Endothelial cell of umbilical vein (primary cell): ENCODE data around the gene TMEM270. TPM values are rescaled to one million over a fixed set of nuclear protein-coding genes. Genes with fewer than 3 reads are reported as not detected.

Experiments used
- BruUV-seq: library from RNA; stranded (reverse); fragments of 400-500 nt; replicated peaks from 2 replicates; lab custom pipeline; 2021; lab: Mats Ljungman, UMichigan
- CTCF ChIA-PET: fragments of 300-600, 350-600 bp; sonication (Branson Sonifier 250); formaldehyde crosslinking; loops from one replicate; lab custom pipeline; 2021; ENCODE audit warnings: antibody characterized with exemption, inconsistent platforms; lab: Charles Lee
- POLR2A ChIA-PET: fragments of 300-600, 350-600 bp; sonication (Branson Sonifier 250); formaldehyde crosslinking; loops from one replicate; lab custom pipeline; 2021; ENCODE audit warnings: antibody characterized with exemption, inconsistent platforms; lab: Charles Lee
- DNase-seq: peaks from one replicate; pipeline ENCODE4 v3.0.0-alpha.2; 2011; ENCODE audit warnings: low read depth, low spot score
- FAIRE-seq: peaks from 2 replicates; lab custom pipeline; 2011; peaks lifted over from hg19 to GRCh38; lab: Jason Lieb, UNC
- H2AFZ ChIP-seq: 2 replicates; pipeline ENCODE4 v1.6.0; 2012; ENCODE audit warnings: low read depth, low read length, control low read depth, inconsistent platforms
- H3K27ac ChIP-seq: 2 replicates; pipeline ENCODE4 v1.5.1; 2011; ENCODE audit warnings: low read depth, mild to moderate bottlenecking, control low read depth, low read length, moderate library complexity; ENCODE audit not compliant: insufficient read depth
- H3K27me3 ChIP-seq, 2 experiments: 2 replicates each; pipeline versions ENCODE4 v1.6.0 to v1.6.1; 2011; ENCODE audit warnings: low read length in 2 of 2, mixed read lengths in 1 of 2; ENCODE audit not compliant: control insufficient read depth in 2 of 2, insufficient read depth in 2 of 2
- H3K36me3 ChIP-seq, 2 experiments: 2 replicates in 1 of 2; 3 replicates in 1 of 2; pipeline ENCODE4 v1.5.1; 2011; ENCODE audit warnings: low read length in 2 of 2, mild to moderate bottlenecking in 1 of 2, moderate library complexity in 1 of 2; ENCODE audit not compliant: control insufficient read depth in 2 of 2, insufficient read depth in 2 of 2; ENCODE audit errors: extremely low read depth in 1 of 2
- H3K4me1 ChIP-seq: 3 replicates; pipeline ENCODE4 v1.5.1; 2011; ENCODE audit warnings: mild to moderate bottlenecking, low read length; ENCODE audit not compliant: control insufficient read depth, insufficient read depth; ENCODE audit errors: extremely low read depth
- H3K4me2 ChIP-seq: 2 replicates; pipeline ENCODE4 v1.6.1; 2011; ENCODE audit warnings: low read length, control low read depth, mixed read lengths; ENCODE audit not compliant: insufficient read depth
- H3K4me3 ChIP-seq, 3 experiments: fragments of 200-600 bp in 1 of 3; sonication (generic), shearing (Covaris generic) in 1 of 3; replicated peaks in 1 of 3; 2 replicates each; pipeline ENCODE4 v1.5.1; 2011 to 2016; ENCODE audit warnings: control low read depth in 3 of 3, low read length in 3 of 3, mild to moderate bottlenecking in 2 of 3, inconsistent platforms in 1 of 3, low read depth in 1 of 3, moderate library complexity in 1 of 3; ENCODE audit not compliant: insufficient read depth in 1 of 3
- H3K79me2 ChIP-seq: 2 replicates; pipeline ENCODE4 v1.6.0; 2012; ENCODE audit warnings: low read length, inconsistent platforms; ENCODE audit not compliant: control insufficient read depth, insufficient read depth
- H3K9ac ChIP-seq: replicated peaks from 2 replicates; pipeline ENCODE3; 2011; ENCODE audit warnings: low read length, control low read depth; ENCODE audit not compliant: insufficient read depth; ENCODE audit errors: extremely low read depth
- H3K9me1 ChIP-seq: replicated peaks from 3 replicates; pipeline ENCODE4 v1.6.0; 2011; ENCODE audit warnings: mild to moderate bottlenecking, low read length; ENCODE audit not compliant: control insufficient read depth, insufficient read depth; ENCODE audit errors: extremely low read depth
- H3K9me3 ChIP-seq: replicated peaks from 2 replicates; pipeline ENCODE4 v1.5.1; 2012; ENCODE audit warnings: low read length, inconsistent platforms; ENCODE audit not compliant: control insufficient read depth, insufficient read depth
- H4K20me1 ChIP-seq: replicated peaks from 2 replicates; pipeline ENCODE3; 2011; ENCODE audit warnings: mild to moderate bottlenecking, low read length; ENCODE audit not compliant: control insufficient read depth, insufficient read depth; ENCODE audit errors: extremely low read depth
- CTCF ChIP-seq, 2 donors: IDR thresholded peaks; 1 replicate in 1 of 2; 2 replicates in 1 of 2; pipeline ENCODE4 v1.5.1; 2011; ENCODE audit warnings: low read length in 2 of 2, mild to moderate bottlenecking in 2 of 2, moderate library complexity in 2 of 2, control low read depth in 1 of 2, inconsistent platforms in 1 of 2, low read depth in 1 of 2; ENCODE audit not compliant: insufficient read depth in 1 of 2; ENCODE audit errors: extremely low read depth in 1 of 2
- EZH2 ChIP-seq: IDR thresholded peaks from 2 replicates; pipeline ENCODE4 v1.6.1; 2012; ENCODE audit warnings: borderline replicate concordance, low read depth, mild to moderate bottlenecking, moderate library complexity, low read length, inconsistent platforms; ENCODE audit not compliant: severe bottlenecking
- FOS ChIP-seq: IDR thresholded peaks from 2 replicates; pipeline ENCODE4 v1.6.1; 2011; ENCODE audit warnings: mild to moderate bottlenecking, low read length, moderate library complexity, borderline replicate concordance; ENCODE audit not compliant: insufficient read depth
- GATA2 ChIP-seq: IDR thresholded peaks from 2 replicates; pipeline ENCODE4 v1.7.0; 2011; ENCODE audit warnings: low read depth, mild to moderate bottlenecking, moderate library complexity, mixed read lengths, low read length; ENCODE audit not compliant: insufficient read length, insufficient read depth
- JUN ChIP-seq: IDR thresholded peaks from 2 replicates; pipeline ENCODE4 v1.6.1; 2011; ENCODE audit warnings: borderline replicate concordance, low read depth; ENCODE audit not compliant: insufficient read length, insufficient read depth
- MYC ChIP-seq: IDR thresholded peaks from one replicate; pipeline ENCODE4 v1.6.1; 2011; ENCODE audit warnings: mild to moderate bottlenecking, low read depth, low read length
- POLR2A ChIP-seq: IDR thresholded peaks from 2 replicates; pipeline ENCODE4 v1.6.1; 2012; ENCODE audit warnings: low read depth, mild to moderate bottlenecking, control low read depth, low read length
- POLR2AphosphoS5 ChIP-seq: IDR thresholded peaks from 2 replicates; pipeline ENCODE4 v1.6.1; 2012; ENCODE audit warnings: low read depth, mild to moderate bottlenecking, control low read depth, low read length, moderate library complexity; ENCODE audit not compliant: insufficient read depth
- dilution Hi-C: fragments of 300-500 bp; cut with MboI; formaldehyde crosslinking; loops from one replicate; pipeline ENCODE4 v1.15.0; 2019; ENCODE audit warnings: low sequenced_read_pairs; ENCODE audit not compliant: extremely low pct_ligation_motif_present
- intact Hi-C: fragments of 100-400 bp; cut with micrococcal nuclease; formaldehyde crosslinking; loops from one replicate; pipeline ENCODE4 v1.10.0; 2022
- polyA plus RNA-seq, 4 experiments: library from polyadenylated mRNA; depleted of rRNA in 3 of 4; stranded (reverse) in 3 of 4; unstranded in 1 of 4; fragments of >200 nt; gene quantifications; 2 replicates each; pipeline versions ENCODE4 v1.2.1 to v1.2.3, GENCODE V29; 2011 to 2012; ENCODE audit warnings: missing spikeins in 1 of 4
- total RNA-seq: library from RNA; stranded (reverse); gene quantifications from 2 replicates; pipeline ENCODE4 v1.2.3, GENCODE V29; 2021
- TF ChIP-seq, protein P1 (sequence below): IDR thresholded peaks from 2 replicates; pipeline ENCODE4 v1.6.1; 2011; ENCODE audit not compliant: insufficient read depth, insufficient read length

TMEM270 gene
- total and polyA plus RNA-seq, 2 donors (not counting 3 experiments of a cell fraction or from before 2014, with no cell fraction given), result not detected

DNA sequence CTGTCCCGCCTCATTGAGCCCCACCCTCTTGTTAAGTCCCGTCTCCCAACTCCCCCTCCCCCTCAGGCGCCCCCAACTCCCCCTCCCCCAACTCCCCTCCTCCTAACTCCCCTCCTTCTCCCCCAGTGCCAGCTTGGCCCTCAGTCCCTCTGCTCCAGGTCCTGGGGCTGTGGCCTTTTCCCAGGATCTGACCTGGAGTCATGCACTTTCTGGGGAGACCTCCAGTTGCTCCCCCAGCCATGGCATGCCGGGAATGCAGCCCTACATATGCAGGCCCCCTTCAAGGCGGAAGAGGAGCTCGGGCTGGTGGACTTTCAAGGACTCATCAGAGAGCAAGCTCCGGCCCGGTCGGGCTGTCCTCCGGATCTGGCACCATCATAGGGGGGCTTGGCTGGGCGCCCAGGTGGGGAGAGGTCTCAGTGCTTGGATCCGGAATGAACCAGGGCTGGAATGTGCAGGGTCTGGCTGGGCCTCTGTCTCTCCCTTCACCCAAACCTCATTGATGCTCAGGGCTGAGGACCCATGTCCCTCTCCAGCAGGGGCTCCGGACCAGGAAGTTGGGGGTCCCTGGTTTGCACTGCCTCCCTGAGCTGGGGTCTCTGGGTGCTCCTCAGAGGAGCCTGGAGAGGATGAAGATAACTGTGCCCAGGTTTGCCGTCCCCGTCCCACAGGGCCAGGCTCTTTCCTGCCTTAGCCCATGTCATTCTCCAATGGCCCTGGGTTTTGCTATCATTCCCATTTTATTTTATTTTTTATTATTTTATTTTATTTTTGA, 41.1 kb downstream of the TMEM270 start:
- H3K79me2 ChIP-seq, result no peaks in the 10 kb centered on the region
- H3K9me1 ChIP-seq, result no peaks in the 10 kb centered on the region
- FAIRE-seq, result no peak
- no peak overlapping the region for H3K4me3 ChIP-seq
- BruUV-seq, result no TSS peak
- H3K27me3 ChIP-seq, result no peaks in the 10 kb centered on the region
- no peak overlapping the region for H3K4me2 ChIP-seq
- H3K36me3 ChIP-seq, result no peaks in the 10 kb centered on the region
- no peak overlapping the region for H3K27ac ChIP-seq
- no peak overlapping the region for H3K9ac ChIP-seq
- H2AFZ ChIP-seq, result no peak overlapping the region
- no peaks in the 10 kb centered on the region for H3K4me1 ChIP-seq
- dilution Hi-C loops, result no loop called here
- TF ChIP-seq EZH2 (no peak), JUN (no peak), GATA2 (no peak), FOS (no peak), CTCF (IDR thresholded peaks at IDR 0.05; ENCODE audit: extremely low read depth in 1 of 2, insufficient read depth in 1 of 2, low read depth in 1 of 2, low read length in 2 of 2) (no peak), POLR2A (no peak), POLR2AphosphoS5 (no peak), MYC (no peak)
- TF ChIP-seq, protein P1, sequence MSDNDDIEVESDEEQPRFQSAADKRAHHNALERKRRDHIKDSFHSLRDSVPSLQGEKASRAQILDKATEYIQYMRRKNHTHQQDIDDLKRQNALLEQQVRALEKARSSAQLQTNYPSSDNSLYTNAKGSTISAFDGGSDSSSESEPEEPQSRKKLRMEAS, result no peak
- no peak for DNase-seq
- no peaks in the 10 kb centered on the region for H3K9me3 ChIP-seq
- intact Hi-C loops, result no loop called here
- H4K20me1 ChIP-seq, result no peaks in the 10 kb centered on the region
- POLR2A ChIA-PET, result no interaction called here
- CTCF ChIA-PET, result interaction anchor here (2.1 kb wide), 1 partner anchor 125 kb away, joined by 8 read pairs; no protein-coding TSS in a partner anchor
